H1 (cell line): Measurements from ENCODE around the gene RIPOR3. TPM values are rescaled to one million over a fixed set of nuclear protein-coding genes. Genes with fewer than 3 reads are reported as not detected.

Experiments
- BACH1 ChIP-seq: IDR thresholded peaks from 2 replicates; pipeline ENCODE4 v1.6.1; 2012; ENCODE audit warnings: low read length, improper control_type of control experiment
- CHD1 ChIP-seq: IDR thresholded peaks from 2 replicates; pipeline ENCODE4 v1.6.1; 2012; ENCODE audit warnings: low read depth, low read length, improper control_type of control experiment
- CHD7 ChIP-seq: fragments of 300-600 bp; sonication (generic); IDR thresholded peaks from 2 replicates; pipeline ENCODE4 v1.7.1; 2012; ENCODE audit warnings: low read length, moderate library complexity, mild to moderate bottlenecking, inconsistent platforms; ENCODE audit not compliant: insufficient replicate concordance
- E2F6 ChIP-seq: IDR thresholded peaks from 2 replicates; pipeline ENCODE4 v1.6.1; 2012; ENCODE audit warnings: inconsistent platforms
- MAFK ChIP-seq: IDR thresholded peaks from 2 replicates; pipeline ENCODE4 v1.6.1; 2012; ENCODE audit warnings: low read depth, mild to moderate bottlenecking, improper control_type of control experiment, low read length
- RAD21 ChIP-seq, 2 experiments: IDR thresholded peaks in 1 of 2; conservative IDR thresholded peaks in 1 of 2; 2 replicates each; pipeline ENCODE4 v1.6.1; 2011; ENCODE audit warnings: low read depth in 2 of 2, low read length in 2 of 2, improper control_type of control experiment in 1 of 2, inconsistent platforms in 1 of 2, mild to moderate bottlenecking in 1 of 2, moderate library complexity in 1 of 2
- SIRT6 ChIP-seq: IDR thresholded peaks from one replicate; pipeline ENCODE4 v1.7.1; 2012; ENCODE audit warnings: low read length, inconsistent platforms
- USF2 ChIP-seq: IDR thresholded peaks from 2 replicates; pipeline ENCODE4 v1.6.1; 2011; ENCODE audit warnings: low read length, improper control_type of control experiment
- polyA plus RNA-seq, 7 experiments: library from polyadenylated mRNA; depleted of rRNA in 3 of 7; stranded (reverse) in 5 of 7; unstranded in 2 of 7; fragments of >200 nt in 5 of 7; fragments of 200-250 nt in 2 of 7; gene quantifications; 1 replicate in 5 of 7; 2 replicates in 1 of 7; 4 replicates in 1 of 7; pipeline versions ENCODE4 v1.2.1 to v1.2.3, GENCODE V29; 2011 to 2013; ENCODE audit warnings: missing spikeins in 2 of 7, mixed read lengths in 2 of 7
- total RNA-seq: library from RNA; stranded (reverse); fragmentation: NEBNext Ultra II Directional; extraction: Animal tissue kit (Norgen Biotek cat#: 25700); gene quantifications from 2 replicates; pipeline ENCODE4 v1.2.1, GENCODE V29; 2021

RIPOR3 gene
- total and polyA plus RNA-seq, 2 of the 8 experiments (the other 6 are each of a cell fraction or from before 2014, with no cell fraction given), result 3.6 to 4.5 TPM

- TF ChIP-seq CHD7 (no peak), BACH1 (0 out of 2 replicates have a peak, but pooled peaks have one; percentile 21), MAFK (no peak), SIRT6 (no peak), CHD1 (no peak), USF2 (no peak), RAD21 (IDR thresholded peaks at IDR 0.05 in 1 of 2, conservative IDR thresholded peaks at IDR 0.05 in 1 of 2; ENCODE audit: low read depth in 2 of 2, low read length in 2 of 2) (no peak), E2F6 (no peak)
These were observed 146.2 kb downstream of the RIPOR3 start (continued) for GRCh38 chr20:50545126-50545525.
